ENCODE data around the gene TOB2. TPM values are rescaled to one million over a fixed set of nuclear protein-coding genes. Genes with fewer than 3 reads are reported as not detected.
A peak's percentile ranks its signal among the peaks of the same experiment; 100 is the strongest.
"Not testable (repeated sequence)": the region's sequence is repeated elsewhere in the genome, so short reads cannot be mapped to it uniquely, and the experiment has no call there.

Gene TOB2
- total RNA-seq, 1 donor from 2014 or later: 49.9 TPM

- peak; percentile 98 for DNase-seq (ENCODE audit: extremely low read depth, low read depth, low spot score)
Measured at GRCh38 chr22:41468381-41469217, 22.0 kb upstream of the TOB2 start, which contains the start of the genes ACO2 and PHF5A. Gene ACO2, plus strand, starts transcription at chr22:41469117. Its CDS starts 30 bp downstream, at chr22:41469147. Gene PHF5A, minus strand, starts transcription at chr22:41468692. Its CDS starts 39 bp downstream, at chr22:41468653.

GRCh38 chr22:41461901-41462300 is 15.3 kb upstream of the TOB2 start:
- DNase-seq (ENCODE audit: extremely low read depth, low read depth, low spot score): no peak

GRCh38 chr22:41460071-41460470 is 13.5 kb upstream of the TOB2 start:
- DNase-seq (ENCODE audit: extremely low read depth, low read depth, low spot score): not testable (repeated sequence)

GRCh38 chr22:41459431-41459830 is 12.8 kb upstream of the TOB2 start:
- no peak for DNase-seq (ENCODE audit: extremely low read depth, low read depth, low spot score)

GRCh38 chr22:41458161-41458728 is 11.6 kb upstream of the TOB2 start:
- DNase-seq (ENCODE audit: extremely low read depth, low read depth, low spot score): no peak

- peak; percentile 97 for DNase-seq (ENCODE audit: extremely low read depth, low read depth, low spot score)
Measured at GRCh38 chr22:41448189-41448808, 1.7 kb upstream of the TOB2 start.

- DNase-seq (ENCODE audit: extremely low read depth, low read depth, low spot score): no peak
Measured at GRCh38 chr22:41447435-41448188, 1.0 kb upstream of the TOB2 start.

GRCh38 chr22:41446057-41446501 is 522 bp downstream of the TOB2 start:
- no peak for DNase-seq (ENCODE audit: extremely low read depth, low read depth, low spot score)

GRCh38 chr22:41445129-41446056 is 1.2 kb downstream of the TOB2 start:
- DNase-seq (ENCODE audit: extremely low read depth, low read depth, low spot score): no peak

- peak; percentile 81 for DNase-seq (ENCODE audit: extremely low read depth, low read depth, low spot score)
Measured at GRCh38 chr22:41444360-41445128, 2.1 kb downstream of the TOB2 start.

GRCh38 chr22:41442240-41442792 is 4.3 kb downstream of the TOB2 start:
- no peak for DNase-seq (ENCODE audit: extremely low read depth, low read depth, low spot score)

GRCh38 chr22:41440511-41440910 is 6.1 kb downstream of the TOB2 start:
- not testable (repeated sequence) for DNase-seq (ENCODE audit: extremely low read depth, low read depth, low spot score)

- DNase-seq (ENCODE audit: extremely low read depth, low read depth, low spot score): no peak
Measured at GRCh38 chr22:41437198-41437597, 9.4 kb downstream of the TOB2 start.

GRCh38 chr22:41436322-41437113 is 10.1 kb downstream of the TOB2 start:
- DNase-seq (ENCODE audit: extremely low read depth, low read depth, low spot score): no peak

- DNase-seq (ENCODE audit: extremely low read depth, low read depth, low spot score): no peak
Measured at GRCh38 chr22:41435560-41435959, 11.0 kb downstream of the TOB2 start.

GRCh38 chr22:41434361-41435003 is 12.1 kb downstream of the TOB2 start:
- not testable (repeated sequence) for DNase-seq (ENCODE audit: extremely low read depth, low read depth, low spot score)

GRCh38 chr22:41433480-41433879 is 13.1 kb downstream of the TOB2 start:
- not testable (repeated sequence) for DNase-seq (ENCODE audit: extremely low read depth, low read depth, low spot score)
